NCI-H345 treated with DMSO at 0.1 percent for 48 hours (cell line): ENCODE data around the gene TAF7.
"Not testable (repeated sequence)": the region's sequence is repeated elsewhere in the genome, so short reads cannot be mapped to it uniquely, and the experiment has no call there.

Source experiments
- DNase-seq: peaks from one replicate; lab custom pipeline; 2025; ENCODE audit not compliant: unreplicated experiment; lab: John Stamatoyannopoulos, UW

The TAF7 gene

GRCh38 chr5:141340781-141341354 is 20.3 kb upstream of the TAF7 start:
- not testable (repeated sequence) for DNase-seq

GRCh38 chr5:141338538-141339306 is 18.1 kb upstream of the TAF7 start, which contains the start of gene PCDHGA2:
Gene PCDHGA2 (plus strand): TSS chr5:141338760.
- no peak for DNase-seq

- DNase-seq, result not testable (repeated sequence)
These were observed 12.0 kb upstream of the TAF7 start for GRCh38 chr5:141332571-141332970.

- no peak for DNase-seq
These were observed 9.9 kb upstream of the TAF7 start, which contains the start of gene PCDHGA1 for GRCh38 chr5:141330299-141331080. Gene PCDHGA1 (plus strand): TSS chr5:141330514.

GRCh38 chr5:141328231-141328630 is 7.6 kb upstream of the TAF7 start:
- no peak for DNase-seq

GRCh38 chr5:141326088-141326854 is 5.7 kb upstream of the TAF7 start:
- peak; percentile 35 for DNase-seq

GRCh38 chr5:141322261-141322660 is 1.7 kb upstream of the TAF7 start:
- no peak for DNase-seq

- DNase-seq, result no peak
These were observed 885 bp downstream of the TAF7 start for GRCh38 chr5:141319699-141320098.

GRCh38 chr5:141319202-141319601 is 1.4 kb downstream of the TAF7 start:
- no peak for DNase-seq

GRCh38 chr5:141316963-141317362 is 3.6 kb downstream of the TAF7 start:
- DNase-seq, result not testable (repeated sequence)

- no peak for DNase-seq
These were observed 6.9 kb downstream of the TAF7 start for GRCh38 chr5:141313711-141314110.

GRCh38 chr5:141306630-141307029 is 14.0 kb downstream of the TAF7 start:
- DNase-seq, result no peak

GRCh38 chr5:141303756-141304155 is 16.8 kb downstream of the TAF7 start, which contains the start of gene SLC25A2:
Gene SLC25A2 (minus strand): TSS chr5:141304049. CDS start chr5:141303865, 184 bp downstream.
- DNase-seq, result no peak

- no peak for DNase-seq
These were observed 22.2 kb downstream of the TAF7 start for GRCh38 chr5:141298376-141298775.

- DNase-seq, result no peak
These were observed 47.7 kb downstream of the TAF7 start for GRCh38 chr5:141272906-141273305.

GRCh38 chr5:141269195-141269594 is 51.4 kb downstream of the TAF7 start:
- no peak for DNase-seq
